SK-N-SH treated with all-trans-retinoic acid at 6 μM for 48 hours (cell line): ENCODE results near the gene GAD1.
A peak's percentile ranks its signal among the peaks of the same experiment; 100 is the strongest.

Experiments
- ATAC-seq: fragments of 200-7000 bp; cut with Tn5 transposase; 3 replicates; pipeline ENCODE4 v1.9.1; 2020; ENCODE audit warnings: mild to moderate bottlenecking, moderate library complexity
- ARNTL ChIP-seq: fragments of 450-650 bp; formaldehyde crosslinking; IDR thresholded peaks from 2 replicates; pipeline ENCODE4 v1.5.0; 2020; ENCODE audit warnings: low read depth, mild to moderate bottlenecking, moderate library complexity, borderline replicate concordance
- BACH2 ChIP-seq: fragments of 250-450 bp; sonication (Bioruptor Pico); IDR thresholded peaks from 2 replicates; pipeline ENCODE4 v1.9.0; 2021; ENCODE audit warnings: mild to moderate bottlenecking, borderline replicate concordance
- CSDC2 ChIP-seq: fragments of 250-450 bp; sonication (Bioruptor Pico); IDR thresholded peaks from 2 replicates; pipeline ENCODE4 v1.5.0; 2020; ENCODE audit warnings: mild to moderate bottlenecking, moderate library complexity
- ESRRG ChIP-seq: fragments of 250-450 bp; sonication (Bioruptor Pico); IDR thresholded peaks from 2 replicates; pipeline ENCODE4 v1.6.1; 2021; ENCODE audit warnings: mild to moderate bottlenecking
- GLIS3 ChIP-seq: fragments of 250-450 bp; sonication (Bioruptor Pico); IDR thresholded peaks from 2 replicates; pipeline ENCODE4 v1.5.0; 2020; ENCODE audit warnings: mild to moderate bottlenecking, moderate library complexity
- ISL1 ChIP-seq: fragments of 250-450 bp; sonication (Bioruptor Pico); IDR thresholded peaks from 2 replicates; pipeline ENCODE4 v2.1.2; 2022; ENCODE audit warnings: mild to moderate bottlenecking, moderate library complexity
- OSR1 ChIP-seq: fragments of 250-450 bp; sonication (Bioruptor Pico); IDR thresholded peaks from 2 replicates; pipeline ENCODE4 v1.8.0; 2022; ENCODE audit warnings: moderate library complexity, mild to moderate bottlenecking, inconsistent platforms
- PATZ1 ChIP-seq: fragments of 250-450 bp; sonication (Bioruptor Pico); IDR thresholded peaks from 2 replicates; pipeline ENCODE4 v1.8.0; 2020; ENCODE audit warnings: mild to moderate bottlenecking, moderate library complexity, borderline replicate concordance
- RARB ChIP-seq: fragments of 250-450 bp; sonication (Bioruptor Pico); IDR thresholded peaks from 2 replicates; pipeline ENCODE4 v1.8.0; 2021; ENCODE audit warnings: mild to moderate bottlenecking, moderate library complexity
- SNAI2 ChIP-seq: fragments of 250-450 bp; sonication (Bioruptor Pico); IDR thresholded peaks from 2 replicates; pipeline ENCODE4 v1.5.0; 2020; ENCODE audit warnings: mild to moderate bottlenecking, moderate library complexity
- TCF4 ChIP-seq: fragments of 250-450 bp; sonication (Bioruptor Pico); IDR thresholded peaks from 2 replicates; pipeline ENCODE4 v1.8.0; 2021; ENCODE audit warnings: mild to moderate bottlenecking, moderate library complexity, borderline replicate concordance
- TOX ChIP-seq: fragments of 250-450 bp; sonication (Bioruptor Pico); IDR thresholded peaks from 2 replicates; pipeline ENCODE4 v1.8.0; 2021; ENCODE audit warnings: mild to moderate bottlenecking, moderate library complexity, borderline replicate concordance
- TSHZ2 ChIP-seq: fragments of 250-450 bp; sonication (Bioruptor Pico); IDR thresholded peaks from 2 replicates; pipeline ENCODE4 v1.5.0; 2020; ENCODE audit warnings: mild to moderate bottlenecking, moderate library complexity
- ZC3H10 ChIP-seq: fragments of 250-450 bp; sonication (Bioruptor Pico); IDR thresholded peaks from 2 replicates; pipeline ENCODE4 v1.5.1; 2021; ENCODE audit warnings: mild to moderate bottlenecking, moderate library complexity
- ZFP3 ChIP-seq: fragments of 250-450 bp; sonication (Bioruptor Pico); IDR thresholded peaks from 2 replicates; pipeline ENCODE4 v1.5.0; 2020; ENCODE audit warnings: mild to moderate bottlenecking, moderate library complexity
- ZFP30 ChIP-seq: fragments of 450-650 bp; formaldehyde crosslinking; IDR thresholded peaks from 2 replicates; pipeline ENCODE4 v1.5.0; 2022; ENCODE audit warnings: mild to moderate bottlenecking, moderate library complexity
- ZNF565 ChIP-seq: fragments of 450-650 bp; formaldehyde crosslinking; conservative IDR thresholded peaks from 2 replicates; pipeline ENCODE4 v1.5.0; 2020; ENCODE audit warnings: low read depth, mild to moderate bottlenecking, moderate library complexity
- ZNF70 ChIP-seq: fragments of 450-650 bp; formaldehyde crosslinking; IDR thresholded peaks from 2 replicates; pipeline ENCODE4 v1.5.0; 2020; ENCODE audit warnings: mild to moderate bottlenecking, moderate library complexity
- ZNF8 ChIP-seq: fragments of 450-650 bp; formaldehyde crosslinking; IDR thresholded peaks from 2 replicates; pipeline ENCODE4 v1.5.0; 2020; ENCODE audit warnings: mild to moderate bottlenecking, moderate library complexity
- TF ChIP-seq, protein P1 (sequence below): fragments of 250-450 bp; sonication (Bioruptor Pico); IDR thresholded peaks from 2 replicates; pipeline ENCODE4 v1.8.0; 2021; ENCODE audit warnings: low read depth, mild to moderate bottlenecking, moderate library complexity, borderline replicate concordance
- TF ChIP-seq, protein P2 (sequence below): fragments of 250-450 bp; sonication (Bioruptor Pico); IDR thresholded peaks from 2 replicates; pipeline ENCODE4 v1.5.1; 2020; ENCODE audit warnings: low read depth, mild to moderate bottlenecking, moderate library complexity
- TF ChIP-seq, protein P3 (sequence below): fragments of 250-450 bp; sonication (Bioruptor Pico); IDR thresholded peaks from 2 replicates; pipeline ENCODE4 v1.5.1; 2021; ENCODE audit warnings: mild to moderate bottlenecking, moderate library complexity

Gene GAD1

GRCh38 chr2:170806548-170806947, 10.1 kb upstream of the GAD1 start:
- ATAC-seq, result no peak

GRCh38 chr2:170812710-170813600, 3.7 kb upstream of the GAD1 start:
- TF ChIP-seq ESRRG (no peak), GLIS3 (CRISPR knock-in tag) (no peak), ZNF565 (CRISPR knock-in tag) (no peak), TSHZ2 (CRISPR knock-in tag) (no peak), CSDC2 (no peak), ARNTL (CRISPR knock-in tag) (no peak), ISL1 (CRISPR knock-in tag) (no peak), TOX (no peak), SNAI2 (CRISPR knock-in tag) (no peak), ZFP3 (no peak), TCF4 (CRISPR knock-in tag) (no peak), ZNF70 (CRISPR knock-in tag) (no peak), ZFP30 (CRISPR knock-in tag) (no peak)
- TF ChIP-seq, protein P1, sequence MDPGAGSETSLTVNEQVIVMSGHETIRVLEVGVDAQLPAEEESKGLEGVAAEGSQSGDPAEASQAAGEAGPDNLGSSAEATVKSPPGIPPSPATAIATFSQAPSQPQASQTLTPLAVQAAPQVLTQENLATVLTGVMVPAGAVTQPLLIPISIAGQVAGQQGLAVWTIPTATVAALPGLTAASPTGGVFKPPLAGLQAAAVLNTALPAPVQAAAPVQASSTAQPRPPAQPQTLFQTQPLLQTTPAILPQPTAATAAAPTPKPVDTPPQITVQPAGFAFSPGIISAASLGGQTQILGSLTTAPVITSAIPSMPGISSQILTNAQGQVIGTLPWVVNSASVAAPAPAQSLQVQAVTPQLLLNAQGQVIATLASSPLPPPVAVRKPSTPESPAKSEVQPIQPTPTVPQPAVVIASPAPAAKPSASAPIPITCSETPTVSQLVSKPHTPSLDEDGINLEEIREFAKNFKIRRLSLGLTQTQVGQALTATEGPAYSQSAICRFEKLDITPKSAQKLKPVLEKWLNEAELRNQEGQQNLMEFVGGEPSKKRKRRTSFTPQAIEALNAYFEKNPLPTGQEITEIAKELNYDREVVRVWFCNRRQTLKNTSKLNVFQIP, result no peak
- TF ChIP-seq, protein P2, sequence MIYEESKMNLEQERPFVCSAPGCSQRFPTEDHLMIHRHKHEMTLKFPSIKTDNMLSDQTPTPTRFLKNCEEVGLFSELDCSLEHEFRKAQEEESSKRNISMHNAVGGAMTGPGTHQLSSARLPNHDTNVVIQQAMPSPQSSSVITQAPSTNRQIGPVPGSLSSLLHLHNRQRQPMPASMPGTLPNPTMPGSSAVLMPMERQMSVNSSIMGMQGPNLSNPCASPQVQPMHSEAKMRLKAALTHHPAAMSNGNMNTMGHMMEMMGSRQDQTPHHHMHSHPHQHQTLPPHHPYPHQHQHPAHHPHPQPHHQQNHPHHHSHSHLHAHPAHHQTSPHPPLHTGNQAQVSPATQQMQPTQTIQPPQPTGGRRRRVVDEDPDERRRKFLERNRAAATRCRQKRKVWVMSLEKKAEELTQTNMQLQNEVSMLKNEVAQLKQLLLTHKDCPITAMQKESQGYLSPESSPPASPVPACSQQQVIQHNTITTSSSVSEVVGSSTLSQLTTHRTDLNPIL, result no peak
- ATAC-seq, result peak; percentile 52

More at GRCh38 chr2:170806548-170806947, 10.1 kb upstream of the GAD1 start:
- no peak for TF ChIP-seq OSR1 (CRISPR knock-in tag)
- no peak for TF ChIP-seq PATZ1 (CRISPR knock-in tag)
- no peak for TF ChIP-seq ESRRG
- no peak for TF ChIP-seq ZNF8 (CRISPR knock-in tag)
- TF ChIP-seq ZFP30 (CRISPR knock-in tag), result no peak
- TF ChIP-seq, protein P3, sequence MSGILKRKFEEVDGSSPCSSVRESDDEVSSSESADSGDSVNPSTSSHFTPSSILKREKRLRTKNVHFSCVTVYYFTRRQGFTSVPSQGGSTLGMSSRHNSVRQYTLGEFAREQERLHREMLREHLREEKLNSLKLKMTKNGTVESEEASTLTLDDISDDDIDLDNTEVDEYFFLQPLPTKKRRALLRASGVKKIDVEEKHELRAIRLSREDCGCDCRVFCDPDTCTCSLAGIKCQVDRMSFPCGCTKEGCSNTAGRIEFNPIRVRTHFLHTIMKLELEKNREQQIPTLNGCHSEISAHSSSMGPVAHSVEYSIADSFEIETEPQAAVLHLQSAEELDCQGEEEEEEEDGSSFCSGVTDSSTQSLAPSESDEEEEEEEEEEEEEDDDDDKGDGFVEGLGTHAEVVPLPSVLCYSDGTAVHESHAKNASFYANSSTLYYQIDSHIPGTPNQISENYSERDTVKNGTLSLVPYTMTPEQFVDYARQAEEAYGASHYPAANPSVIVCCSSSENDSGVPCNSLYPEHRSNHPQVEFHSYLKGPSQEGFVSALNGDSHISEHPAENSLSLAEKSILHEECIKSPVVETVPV (CRISPR knock-in tag), result no peak
- TF ChIP-seq ZC3H10, result no peak
- no peak for TF ChIP-seq BACH2 (CRISPR knock-in tag)
- no peak for TF ChIP-seq ZNF565 (CRISPR knock-in tag)
- TF ChIP-seq RARB (CRISPR knock-in tag), result no peak
- TF ChIP-seq, protein P1, result no peak
- TF ChIP-seq ISL1 (CRISPR knock-in tag), result no peak
- TF ChIP-seq ZNF70 (CRISPR knock-in tag), result no peak
